Osteocyte (in vitro differentiated cells): ENCODE results near the gene IFT88. TPM values are rescaled to one million over a fixed set of nuclear protein-coding genes. Genes with fewer than 3 reads are reported as not detected.

Experiments
- DNase-seq: peaks from one replicate; pipeline ENCODE4 v3.0.0; 2021; ENCODE audit warnings: mixed read lengths; ENCODE audit not compliant: unreplicated experiment; ENCODE audit errors: extremely low spot score
- H3K27ac Mint-ChIP-seq: one replicate; pipeline ENCODE4 v1.8.0; 2021; ENCODE audit warnings: mild to moderate bottlenecking, mixed read lengths; ENCODE audit not compliant: unreplicated experiment
- H3K27me3 Mint-ChIP-seq: one replicate; pipeline ENCODE4 v1.8.0; 2021; ENCODE audit warnings: mixed read lengths; ENCODE audit not compliant: unreplicated experiment
- H3K36me3 Mint-ChIP-seq: one replicate; pipeline ENCODE4 v1.8.0; 2021; ENCODE audit warnings: mixed read lengths; ENCODE audit not compliant: unreplicated experiment
- H3K4me1 Mint-ChIP-seq: one replicate; pipeline ENCODE4 v1.8.0; 2021; ENCODE audit warnings: mixed read lengths; ENCODE audit not compliant: unreplicated experiment
- H3K4me3 Mint-ChIP-seq: one replicate; pipeline ENCODE4 v1.8.0; 2021; ENCODE audit warnings: mild to moderate bottlenecking, moderate library complexity, mixed read lengths; ENCODE audit not compliant: unreplicated experiment
- H3K9me3 Mint-ChIP-seq: one replicate; pipeline ENCODE4 v1.8.0; 2021; ENCODE audit warnings: mixed read lengths; ENCODE audit not compliant: unreplicated experiment
- total RNA-seq: library from RNA; stranded (reverse); gene quantifications from 2 replicates; pipeline ENCODE4 v1.2.1, GENCODE V29; 2021
- TF ChIP-seq, protein P1 (sequence below): fragments of 200-600 bp; sonication (generic); IDR thresholded peaks from 2 replicates; pipeline ENCODE4 v1.5.0; 2021; ENCODE audit warnings: antibody characterized with exemption, mild to moderate bottlenecking, moderate library complexity

The IFT88 gene
- total RNA-seq, 1 donor from 2014 or later = 13.7 TPM

DNA sequence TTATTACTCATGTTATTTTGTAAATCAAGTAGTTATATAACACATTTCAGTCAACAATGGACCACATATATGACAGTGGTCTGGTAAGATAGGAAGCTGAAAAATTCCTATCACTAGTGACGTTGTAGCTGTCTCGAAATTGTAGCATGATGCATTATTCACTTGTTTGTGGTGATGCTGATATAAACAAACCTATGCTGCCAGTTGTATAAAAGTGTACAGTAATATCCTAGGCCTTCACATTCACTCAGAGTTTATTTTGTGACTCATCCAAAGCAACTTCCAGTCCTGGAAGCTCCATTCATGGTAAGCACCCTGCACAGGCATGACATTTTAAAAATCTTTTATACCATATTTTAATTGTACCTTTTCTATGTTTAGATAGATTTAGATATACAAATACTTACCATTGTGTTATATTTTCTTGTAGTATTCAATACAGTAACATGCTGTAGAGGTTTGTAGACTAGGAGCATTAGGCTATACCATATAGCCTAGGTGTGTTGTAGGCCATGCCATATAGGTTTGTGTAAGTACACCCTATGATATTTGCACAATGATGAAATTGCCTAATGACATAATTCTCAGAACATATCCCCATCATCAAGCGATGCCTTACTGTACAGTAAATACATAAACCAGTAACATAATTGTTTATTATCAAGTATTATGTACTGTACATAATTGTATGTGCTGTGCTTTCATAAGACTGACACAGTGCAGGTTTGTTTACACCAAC lies 49.3 kb downstream of the IFT88 start:
- no peaks in the 10 kb centered on the region for H3K27me3 Mint-ChIP-seq
- peaks cover 3% of the 10 kb centered on the region for H3K36me3 Mint-ChIP-seq
- peaks cover 4% of the 10 kb centered on the region for H3K4me1 Mint-ChIP-seq
- no peak overlapping the region for H3K27ac Mint-ChIP-seq
- TF ChIP-seq, protein P1, sequence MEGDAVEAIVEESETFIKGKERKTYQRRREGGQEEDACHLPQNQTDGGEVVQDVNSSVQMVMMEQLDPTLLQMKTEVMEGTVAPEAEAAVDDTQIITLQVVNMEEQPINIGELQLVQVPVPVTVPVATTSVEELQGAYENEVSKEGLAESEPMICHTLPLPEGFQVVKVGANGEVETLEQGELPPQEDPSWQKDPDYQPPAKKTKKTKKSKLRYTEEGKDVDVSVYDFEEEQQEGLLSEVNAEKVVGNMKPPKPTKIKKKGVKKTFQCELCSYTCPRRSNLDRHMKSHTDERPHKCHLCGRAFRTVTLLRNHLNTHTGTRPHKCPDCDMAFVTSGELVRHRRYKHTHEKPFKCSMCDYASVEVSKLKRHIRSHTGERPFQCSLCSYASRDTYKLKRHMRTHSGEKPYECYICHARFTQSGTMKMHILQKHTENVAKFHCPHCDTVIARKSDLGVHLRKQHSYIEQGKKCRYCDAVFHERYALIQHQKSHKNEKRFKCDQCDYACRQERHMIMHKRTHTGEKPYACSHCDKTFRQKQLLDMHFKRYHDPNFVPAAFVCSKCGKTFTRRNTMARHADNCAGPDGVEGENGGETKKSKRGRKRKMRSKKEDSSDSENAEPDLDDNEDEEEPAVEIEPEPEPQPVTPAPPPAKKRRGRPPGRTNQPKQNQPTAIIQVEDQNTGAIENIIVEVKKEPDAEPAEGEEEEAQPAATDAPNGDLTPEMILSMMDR = no peak
- DNase-seq = no peak
- H3K9me3 Mint-ChIP-seq = no peaks in the 10 kb centered on the region
- no peak overlapping the region for H3K4me3 Mint-ChIP-seq

GRCh38 chr13:20623000-20623399 lies 56.0 kb downstream of the IFT88 start:
- peaks cover 27% of the 10 kb centered on the region for H3K36me3 Mint-ChIP-seq
- no peak overlapping the region for H3K27ac Mint-ChIP-seq
- peaks cover 9% of the 10 kb centered on the region for H3K9me3 Mint-ChIP-seq
- peaks cover 2% of the 10 kb centered on the region for H3K4me1 Mint-ChIP-seq
- no peak overlapping the region for H3K4me3 Mint-ChIP-seq
- no peak for DNase-seq
- H3K27me3 Mint-ChIP-seq = no peaks in the 10 kb centered on the region
- TF ChIP-seq, protein P1 = no peak

- H3K4me1 Mint-ChIP-seq = peaks cover 2% of the 10 kb centered on the region
- no peak overlapping the region for H3K4me3 Mint-ChIP-seq
- TF ChIP-seq, protein P1 = no peak
- H3K9me3 Mint-ChIP-seq = peaks cover 9% of the 10 kb centered on the region
- no peak for DNase-seq
- no peaks in the 10 kb centered on the region for H3K27me3 Mint-ChIP-seq
- peaks cover 27% of the 10 kb centered on the region for H3K36me3 Mint-ChIP-seq
- H3K27ac Mint-ChIP-seq = no peak overlapping the region
Observed at GRCh38 chr13:20624213-20624612, 57.3 kb downstream of the IFT88 start.

DNA sequence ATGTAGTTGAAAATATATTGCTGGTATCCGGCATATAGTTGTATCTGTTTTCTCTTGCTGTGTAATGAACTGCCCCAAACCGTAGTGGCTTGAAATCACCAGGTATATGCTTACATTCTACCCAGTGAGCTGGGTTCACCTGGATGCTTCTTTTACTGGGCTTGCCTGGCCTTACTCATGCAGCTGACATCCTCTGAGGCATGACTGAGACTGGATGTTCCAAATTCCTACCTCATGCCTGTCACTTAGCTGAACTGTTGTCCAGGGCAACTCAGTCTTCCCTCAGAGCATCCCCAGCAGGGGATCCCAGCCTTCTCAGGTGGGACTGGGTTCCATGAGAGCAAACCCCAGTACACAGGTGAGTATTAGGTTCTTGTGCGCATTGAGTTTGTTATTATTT lies 66.8 kb downstream of the IFT88 start:
- no peak overlapping the region for H3K27ac Mint-ChIP-seq
- no peaks in the 10 kb centered on the region for H3K27me3 Mint-ChIP-seq
- DNase-seq = no peak
- H3K9me3 Mint-ChIP-seq = no peaks in the 10 kb centered on the region
- peaks cover 15% of the 10 kb centered on the region for H3K36me3 Mint-ChIP-seq
- TF ChIP-seq, protein P1 = no peak
- H3K4me1 Mint-ChIP-seq = no peaks in the 10 kb centered on the region
- H3K4me3 Mint-ChIP-seq = no peak overlapping the region

DNA sequence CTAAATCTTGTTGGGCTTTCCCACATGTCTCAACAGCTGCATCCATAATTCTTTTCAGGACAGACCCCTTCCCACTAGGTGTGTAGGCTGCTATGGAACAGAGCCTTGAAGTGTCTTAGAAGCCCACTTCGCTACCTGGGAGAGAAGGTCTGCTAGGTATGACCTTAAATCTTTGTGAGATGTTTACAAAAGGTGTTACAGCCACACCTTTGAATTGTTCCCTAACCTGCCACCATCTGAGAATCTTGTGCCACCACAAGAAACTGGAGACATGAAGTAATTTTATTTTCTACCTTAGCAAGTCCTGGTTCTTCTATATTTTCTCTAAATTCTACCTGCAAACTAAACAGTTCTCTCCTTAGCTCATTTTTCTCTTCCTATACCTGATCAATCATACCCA lies 69.1 kb downstream of the IFT88 start:
- H3K36me3 Mint-ChIP-seq = peaks cover 11% of the 10 kb centered on the region
- no peak overlapping the region for H3K4me3 Mint-ChIP-seq
- H3K27me3 Mint-ChIP-seq = no peaks in the 10 kb centered on the region
- H3K4me1 Mint-ChIP-seq = no peaks in the 10 kb centered on the region
- H3K9me3 Mint-ChIP-seq = no peaks in the 10 kb centered on the region
- no peak overlapping the region for H3K27ac Mint-ChIP-seq
- no peak for DNase-seq
- TF ChIP-seq, protein P1 = no peak
